Measurements from ENCODE around the gene ZFYVE27.
"Not testable (repeated sequence)": the region's sequence is repeated elsewhere in the genome, so short reads cannot be mapped to it uniquely, and the experiment has no call there.

Gene ZFYVE27

GRCh38 chr10:97736902-97737769 lies at the start of gene ZFYVE27:
ZFYVE27 (plus strand) TSS chr10:97737128; CDS start chr10:97738478, 1,350 bp downstream.
- peak; percentile 88 to 91 (median 90) for DNase-seq

GRCh38 chr10:97687785-97688781 lies 48.8 kb upstream of the ZFYVE27 start:
- DNase-seq, result no peak

GRCh38 chr10:97689559-97690020 lies 47.3 kb upstream of the ZFYVE27 start:
- DNase-seq, result no peak

- DNase-seq, result no peak
Measured at GRCh38 chr10:97690133-97690532, 46.8 kb upstream of the ZFYVE27 start.

GRCh38 chr10:97698072-97698655 lies 38.8 kb upstream of the ZFYVE27 start:
- not testable (repeated sequence) for DNase-seq

GRCh38 chr10:97701438-97702069 lies 35.4 kb upstream of the ZFYVE27 start:
- no peak for DNase-seq

- no peak for DNase-seq
Measured at GRCh38 chr10:97703398-97704067, 33.4 kb upstream of the ZFYVE27 start.

GRCh38 chr10:97704341-97704740 lies 32.6 kb upstream of the ZFYVE27 start:
- no peak for DNase-seq

GRCh38 chr10:97705006-97705670 lies 31.8 kb upstream of the ZFYVE27 start:
- no peak for DNase-seq

- no peak for DNase-seq
Measured at GRCh38 chr10:97707134-97707861, 29.6 kb upstream of the ZFYVE27 start.

- no peak for DNase-seq
Measured at GRCh38 chr10:97708167-97708566, 28.8 kb upstream of the ZFYVE27 start.

- DNase-seq, result no peak
Measured at GRCh38 chr10:97708976-97709946, 27.7 kb upstream of the ZFYVE27 start.

GRCh38 chr10:97711640-97712572 lies 25.0 kb upstream of the ZFYVE27 start:
- no peak for DNase-seq

GRCh38 chr10:97713339-97713825 lies 23.5 kb upstream of the ZFYVE27 start, which contains the start of gene MARVELD1:
MARVELD1 (plus strand) TSS chr10:97713730; CDS start chr10:97713877, 147 bp downstream.
- no peak for DNase-seq

- peak in 1 of 4 experiments; percentile 11 for DNase-seq
Measured at GRCh38 chr10:97713826-97714400, 23.0 kb upstream of the ZFYVE27 start.

GRCh38 chr10:97714401-97715258 lies 22.3 kb upstream of the ZFYVE27 start:
- no peak for DNase-seq
